SU-DHL-6 (cell line): ENCODE results near the gene FOXO4.

Experiments used
- H2AFZ ChIP-seq: fragments of 200-600 bp; sonication (generic); 2 replicates; pipeline ENCODE4 v1.6.1; 2014; ENCODE audit warnings: low read depth, mild to moderate bottlenecking, moderate library complexity, mixed read lengths, antibody characterized with exemption, low read length; ENCODE audit not compliant: severe bottlenecking
- H3F3A ChIP-seq: fragments of 200-600 bp; shearing (Covaris generic); 2 replicates; pipeline ENCODE4 v1.6.0; 2016; ENCODE audit warnings: antibody characterized with exemption, mild to moderate bottlenecking; ENCODE audit not compliant: insufficient read depth
- H3K27ac ChIP-seq: fragments of 200-600 bp; sonication (generic); 2 replicates; pipeline ENCODE4 v1.5.1; 2016; ENCODE audit warnings: low read depth, mild to moderate bottlenecking, low read length, moderate library complexity, mixed read lengths
- H3K27me3 ChIP-seq: fragments of 200-600 bp; sonication (generic), shearing (Covaris generic); 2 replicates; pipeline ENCODE4 v1.6.0; 2014; ENCODE audit warnings: mild to moderate bottlenecking, low read length
- H3K36me3 ChIP-seq: fragments of 200-600 bp; sonication (generic); 2 replicates; pipeline ENCODE4 v1.6.1; 2014; ENCODE audit warnings: mild to moderate bottlenecking, low read length, mixed read lengths
- H3K4me2 ChIP-seq: fragments of 300-600, 200-600 bp; shearing (Covaris generic), sonication (generic); 2 replicates; pipeline ENCODE4 v1.6.0; 2014; ENCODE audit warnings: low read length, low read depth, mild to moderate bottlenecking; ENCODE audit not compliant: poor library complexity, severe bottlenecking
- H3K4me3 ChIP-seq: fragments of 200-600 bp; sonication (generic); 2 replicates; pipeline ENCODE4 v1.5.1; 2014; ENCODE audit warnings: antibody characterized with exemption, low read length, mild to moderate bottlenecking, mixed read lengths; ENCODE audit not compliant: insufficient read depth, poor library complexity, severe bottlenecking
- H3K79me2 ChIP-seq: fragments of 200-600 bp; sonication (generic); 2 replicates; pipeline ENCODE4 v1.6.1; 2014; ENCODE audit warnings: mild to moderate bottlenecking, low read length, moderate library complexity; ENCODE audit not compliant: insufficient read depth
- H3K9ac ChIP-seq: fragments of 200-600 bp; sonication (generic); 2 replicates; pipeline ENCODE4 v1.7.0; 2014; ENCODE audit warnings: mild to moderate bottlenecking, low read length
- H3K9me2 ChIP-seq: fragments of 200-600 bp; sonication (generic); replicated peaks from 2 replicates; pipeline ENCODE4 v1.6.1; 2014; ENCODE audit warnings: low read length; ENCODE audit not compliant: insufficient read depth
- H3K9me3 ChIP-seq: fragments of 200-600 bp; sonication (generic); 2 replicates; pipeline ENCODE4 v1.6.1; 2014; ENCODE audit warnings: low read length, mixed read lengths; ENCODE audit not compliant: insufficient read depth
- H4K20me1 ChIP-seq: fragments of 200-600 bp; sonication (generic); 2 replicates; pipeline ENCODE4 v1.6.1; 2014; ENCODE audit warnings: low read depth, mild to moderate bottlenecking, antibody characterized with exemption, low read length, moderate library complexity, mixed read lengths
- EZH2phosphoT487 ChIP-seq: fragments of 200-600 bp; sonication (generic), shearing (Covaris generic); conservative IDR thresholded peaks from 2 replicates; pipeline ENCODE4 v1.6.1; 2018; ENCODE audit warnings: mild to moderate bottlenecking, antibody characterized with exemption, low read length, moderate library complexity, mixed read lengths
- TF ChIP-seq, protein P1 (sequence below): fragments of 200-600 bp; sonication (generic); IDR thresholded peaks from one replicate; pipeline ENCODE4 v1.5.1; 2017; ENCODE audit warnings: antibody characterized with exemption, mild to moderate bottlenecking, low read length, moderate library complexity; ENCODE audit not compliant: insufficient read depth, poor library complexity, severe bottlenecking

Gene FOXO4

DNA sequence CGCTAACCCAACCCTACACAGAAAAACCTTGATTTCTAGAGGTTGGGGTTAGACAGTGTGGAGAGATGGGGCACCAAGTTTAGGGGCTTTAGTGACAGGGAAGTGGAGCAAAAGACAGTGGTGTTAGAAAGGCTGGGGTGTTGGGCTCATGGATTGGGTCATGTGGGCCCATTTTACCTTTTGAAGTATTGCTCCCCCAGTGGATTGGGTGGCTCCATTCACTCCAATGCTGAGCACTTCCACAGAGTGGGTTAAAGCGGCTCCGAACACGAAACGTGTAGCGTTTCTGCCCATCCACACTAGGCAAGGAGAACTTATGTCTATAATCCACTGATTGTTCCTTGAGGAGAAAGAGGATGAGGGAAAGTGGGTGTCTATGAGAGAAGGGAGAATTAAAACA lies 13.4 kb downstream of the FOXO4 start:
- no peak overlapping the region for H3K4me2 ChIP-seq
- H4K20me1 ChIP-seq: no peaks in the 10 kb centered on the region
- no peaks in the 10 kb centered on the region for H3K36me3 ChIP-seq
- H3K4me3 ChIP-seq: no peak overlapping the region
- peaks cover 10% of the 10 kb centered on the region for H3F3A ChIP-seq
- no peaks in the 10 kb centered on the region for H3K9me2 ChIP-seq
- H3K9me3 ChIP-seq: no peaks in the 10 kb centered on the region
- H3K27ac ChIP-seq: no peak overlapping the region
- H3K27me3 ChIP-seq: no peaks in the 10 kb centered on the region
- peaks cover 16% of the 10 kb centered on the region; the same call in 1 of the 2 replicates for H3K79me2 ChIP-seq
- no peak overlapping the region for H2AFZ ChIP-seq
- TF ChIP-seq EZH2phosphoT487: no peak
- TF ChIP-seq, protein P1, sequence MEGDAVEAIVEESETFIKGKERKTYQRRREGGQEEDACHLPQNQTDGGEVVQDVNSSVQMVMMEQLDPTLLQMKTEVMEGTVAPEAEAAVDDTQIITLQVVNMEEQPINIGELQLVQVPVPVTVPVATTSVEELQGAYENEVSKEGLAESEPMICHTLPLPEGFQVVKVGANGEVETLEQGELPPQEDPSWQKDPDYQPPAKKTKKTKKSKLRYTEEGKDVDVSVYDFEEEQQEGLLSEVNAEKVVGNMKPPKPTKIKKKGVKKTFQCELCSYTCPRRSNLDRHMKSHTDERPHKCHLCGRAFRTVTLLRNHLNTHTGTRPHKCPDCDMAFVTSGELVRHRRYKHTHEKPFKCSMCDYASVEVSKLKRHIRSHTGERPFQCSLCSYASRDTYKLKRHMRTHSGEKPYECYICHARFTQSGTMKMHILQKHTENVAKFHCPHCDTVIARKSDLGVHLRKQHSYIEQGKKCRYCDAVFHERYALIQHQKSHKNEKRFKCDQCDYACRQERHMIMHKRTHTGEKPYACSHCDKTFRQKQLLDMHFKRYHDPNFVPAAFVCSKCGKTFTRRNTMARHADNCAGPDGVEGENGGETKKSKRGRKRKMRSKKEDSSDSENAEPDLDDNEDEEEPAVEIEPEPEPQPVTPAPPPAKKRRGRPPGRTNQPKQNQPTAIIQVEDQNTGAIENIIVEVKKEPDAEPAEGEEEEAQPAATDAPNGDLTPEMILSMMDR: no peak
- no peak overlapping the region for H3K9ac ChIP-seq

DNA sequence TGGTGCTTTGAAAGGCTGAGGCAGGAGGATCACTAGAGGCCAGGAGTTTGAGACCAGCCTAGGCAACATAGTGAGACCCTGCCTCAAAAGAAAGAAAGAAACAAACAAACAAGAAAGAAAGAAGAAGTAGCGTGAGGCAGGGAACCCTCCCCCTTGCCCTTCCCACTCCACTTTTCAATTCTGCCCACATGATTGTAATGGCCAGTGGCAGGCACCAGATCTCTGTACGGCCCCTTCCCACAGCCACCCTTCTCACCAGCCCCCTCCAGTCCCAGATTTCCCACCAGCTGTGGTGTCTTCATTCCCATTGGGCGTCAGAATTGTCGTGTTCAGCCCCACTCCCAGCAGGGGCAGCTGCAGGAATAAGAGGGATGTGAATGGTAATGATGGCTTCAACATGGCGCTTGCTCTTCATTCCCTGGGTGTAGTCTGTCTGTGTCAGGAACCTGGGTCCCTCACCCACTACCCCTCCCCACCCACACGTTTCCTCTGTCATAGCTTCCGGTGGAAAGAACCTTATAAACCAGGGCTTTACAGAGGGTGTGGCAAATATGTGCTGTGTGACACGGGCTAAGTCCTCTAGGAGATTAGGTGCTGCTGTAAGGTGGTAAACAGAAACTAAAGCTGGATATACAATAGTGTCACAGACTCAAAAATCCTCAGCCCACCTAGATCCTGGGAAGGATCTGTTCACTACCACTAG lies 15.6 kb downstream of the FOXO4 start, which contains the start of gene IL2RG:
TSS of gene IL2RG (minus strand) at position 437 of the 703 bp plus-strand sequence. CDS start at position 399, 38 bp downstream.
- peak within 1 kb of the TSS; percentile 98 for H3K4me2 ChIP-seq
- peaks cover 10% of the 10 kb centered on the region for H3F3A ChIP-seq
- H3K27ac ChIP-seq: peak within 1 kb of the TSS; percentile 97
- no peaks in the 10 kb centered on the region for H4K20me1 ChIP-seq
- peak within 1 kb of the TSS; percentile 74 for H2AFZ ChIP-seq
- peaks cover 16% of the 10 kb centered on the region; the same call in 1 of the 2 replicates for H3K79me2 ChIP-seq
- no peaks in the 10 kb centered on the region for H3K27me3 ChIP-seq
- H3K36me3 ChIP-seq: no peaks in the 10 kb centered on the region
- no peaks in the 10 kb centered on the region for H3K9me3 ChIP-seq
- TF ChIP-seq, protein P1: no peak
- no peak for TF ChIP-seq EZH2phosphoT487
- peak within 1 kb of the TSS; percentile 73 for H3K9ac ChIP-seq
- H3K4me3 ChIP-seq: peak within 1 kb of the TSS; percentile 65
- no peaks in the 10 kb centered on the region for H3K9me2 ChIP-seq

DNA sequence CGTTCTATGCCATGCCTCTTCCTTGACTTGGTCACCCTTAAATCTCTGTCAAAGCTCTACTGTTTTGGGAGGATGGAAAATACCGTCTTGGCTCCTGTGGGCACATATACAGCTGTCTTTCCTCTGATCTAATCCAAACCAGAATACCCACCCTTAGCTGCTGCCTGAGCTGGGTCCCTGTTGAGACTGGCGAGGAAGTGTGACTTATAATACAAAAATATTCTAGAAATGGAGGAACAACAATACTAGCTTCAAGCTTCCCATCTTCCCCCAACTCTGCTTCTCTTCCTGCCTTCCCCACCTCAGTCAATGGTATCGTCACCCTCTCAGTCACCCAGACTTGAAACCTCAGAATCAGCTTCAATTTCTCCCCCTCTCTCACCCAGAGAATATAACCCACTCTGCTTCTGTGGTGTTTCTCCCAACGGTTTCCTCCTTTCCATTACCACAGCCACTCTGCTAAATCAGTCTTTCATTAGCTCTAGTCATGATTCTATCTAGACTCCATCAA lies 16.3 kb downstream of the FOXO4 start:
- Histone ChIP-seq H3K9me3 (no peaks in the 10 kb centered on the region), H4K20me1 (no peaks in the 10 kb centered on the region), H3K4me2 (peak overlapping the region; percentile 98), H3K79me2 (peaks cover 16% of the 10 kb centered on the region; the same call in 1 of the 2 replicates), H3K27ac (peak overlapping the region; percentile 97), H3K36me3 (no peaks in the 10 kb centered on the region), H2AFZ (no peak overlapping the region), H3K9me2 (no peaks in the 10 kb centered on the region), H3K4me3 (peak overlapping the region; percentile 65), H3F3A (peaks cover 10% of the 10 kb centered on the region), H3K9ac (peak overlapping the region; percentile 73), H3K27me3 (no peaks in the 10 kb centered on the region)
- TF ChIP-seq, protein P1: no peak
- no peak for TF ChIP-seq EZH2phosphoT487
